GM12878 (cell line): ENCODE data around the gene KRT6B. TPM values are rescaled to one million over a fixed set of nuclear protein-coding genes. Genes with fewer than 3 reads are reported as not detected.

Experiments used
- ATAC-seq: fragments of 200-7000 bp; cut with Tn5 transposase; 3 replicates; pipeline ENCODE4 v1.9.1; 2020; ENCODE audit warnings: mild to moderate bottlenecking, moderate library complexity
- BruUV-seq: library from RNA; stranded (reverse); fragments of 400-500 nt; replicated peaks from 2 replicates; lab custom pipeline; 2021; lab: Mats Ljungman, UMichigan
- CTCF ChIA-PET: fragments of 300-600 bp; sonication (Branson Sonifier 250); formaldehyde crosslinking; extraction: SDS; loops from one replicate; lab custom pipeline; 2021; ENCODE audit warnings: inconsistent platforms; lab: Yijun Ruan, JAX
- POLR2A ChIA-PET: fragments of 350-600 bp; formaldehyde crosslinking; extraction: SDS; loops from one replicate; lab custom pipeline; 2021; ENCODE audit warnings: inconsistent platforms; lab: Charles Lee
- RAD21 ChIA-PET: fragments of 300-600 bp; sonication (Branson Sonifier 250); formaldehyde crosslinking; loops from one replicate; lab custom pipeline; 2023; ENCODE audit warnings: antibody characterized with exemption; ENCODE audit not compliant: unreplicated experiment; lab: Charles Lee
- SMC1A ChIA-PET: fragments of 300-600 bp; sonication (Branson Sonifier 250); formaldehyde crosslinking; loops from one replicate; lab custom pipeline; 2023; ENCODE audit not compliant: unreplicated experiment, uncharacterized antibody; lab: Charles Lee
- DNase-seq: peaks from one replicate; pipeline ENCODE4 v3.0.0-alpha.2; 2011; ENCODE audit warnings: low read depth, low spot score
- FAIRE-seq: peaks from 3 replicates; lab custom pipeline; 2011; peaks lifted over from hg19 to GRCh38; lab: Jason Lieb, UNC
- H2AFZ ChIP-seq: 2 replicates; pipeline ENCODE4 v1.6.0; 2011; ENCODE audit warnings: low read depth, low read length, control low read depth; ENCODE audit not compliant: control insufficient read depth
- H3K27ac ChIP-seq: 2 replicates; pipeline ENCODE4 v1.5.1; 2011; ENCODE audit warnings: control low read depth; ENCODE audit not compliant: control insufficient read depth, insufficient read depth
- H3K27me3 ChIP-seq, 2 experiments: replicated peaks in 1 of 2; 2 replicates each; pipeline versions ENCODE4 v1.6.0 to v1.6.1; 2011; ENCODE audit warnings: low read length in 1 of 2; ENCODE audit not compliant: control insufficient read depth in 2 of 2, insufficient read depth in 2 of 2
- H3K36me3 ChIP-seq, 2 experiments: 2 replicates each; pipeline ENCODE4 v1.5.1; 2011; ENCODE audit warnings: low read length in 1 of 2; ENCODE audit not compliant: control insufficient read depth in 2 of 2, insufficient read depth in 2 of 2
- H3K4me1 ChIP-seq: 2 replicates; pipeline ENCODE4 v1.6.1; 2011; ENCODE audit warnings: mild to moderate bottlenecking, low read length, moderate library complexity, mixed read lengths; ENCODE audit not compliant: control insufficient read depth, insufficient read depth
- H3K4me2 ChIP-seq: 2 replicates; pipeline ENCODE4 v1.6.0; 2011; ENCODE audit warnings: control low read depth; ENCODE audit not compliant: control insufficient read depth, insufficient read depth
- H3K4me3 ChIP-seq: fragments of 200-600 bp; sonication (generic); 2 replicates; pipeline ENCODE4 v1.5.1; 2016
- H3K79me2 ChIP-seq: 2 replicates; pipeline ENCODE4 v1.6.0; 2011; ENCODE audit warnings: low read length; ENCODE audit not compliant: control insufficient read depth, insufficient read depth
- H3K9ac ChIP-seq: 2 replicates; pipeline ENCODE4 v1.8.0; 2011; ENCODE audit warnings: low read length, control low read depth, mixed read lengths; ENCODE audit not compliant: control insufficient read depth, insufficient read depth
- H3K9me3 ChIP-seq: replicated peaks from 3 replicates; pipeline ENCODE4 v1.5.1; 2011; ENCODE audit warnings: mild to moderate bottlenecking, low read length; ENCODE audit not compliant: control insufficient read depth, insufficient read depth
- H4K20me1 ChIP-seq: 2 replicates; pipeline ENCODE4 v1.6.0; 2011; ENCODE audit not compliant: control insufficient read depth, insufficient read depth
- BACH1 ChIP-seq: fragments of 450-650 bp; IDR thresholded peaks from 2 replicates; pipeline ENCODE4 v1.6.1; 2017; ENCODE audit warnings: mild to moderate bottlenecking, borderline replicate concordance
- BCL11A ChIP-seq: IDR thresholded peaks from 2 replicates; pipeline ENCODE4 v1.6.1; 2011; ENCODE audit warnings: low read depth, low read length
- NBN ChIP-seq: fragments of 450-650 bp; IDR thresholded peaks from 2 replicates; pipeline ENCODE4 v1.6.1; 2016
- POLR2AphosphoS5 ChIP-seq: IDR thresholded peaks from 2 replicates; pipeline ENCODE4 v1.6.1; 2011; ENCODE audit warnings: mild to moderate bottlenecking, low read length, inconsistent platforms
- SP1 ChIP-seq: IDR thresholded peaks from one replicate; pipeline ENCODE4 v1.6.1; 2011; ENCODE audit warnings: low read depth, low read length
- TARDBP ChIP-seq: IDR thresholded peaks from 2 replicates; pipeline ENCODE4 v1.6.1; 2016; ENCODE audit warnings: borderline replicate concordance
- TCF7 ChIP-seq: IDR thresholded peaks from 2 replicates; pipeline ENCODE4 v1.6.1; 2014; ENCODE audit warnings: antibody characterized with exemption, borderline replicate concordance
- ZBED1 ChIP-seq: IDR thresholded peaks from 2 replicates; pipeline ENCODE4 v1.6.1; 2016; ENCODE audit warnings: borderline replicate concordance
- ZNF207 ChIP-seq: fragments of 450-650 bp; IDR thresholded peaks from 2 replicates; pipeline ENCODE4 v1.6.1; 2014; ENCODE audit warnings: antibody characterized with exemption, mild to moderate bottlenecking, borderline replicate concordance
- ZSCAN29 ChIP-seq: fragments of 450-650 bp; IDR thresholded peaks from 2 replicates; pipeline ENCODE4 v1.6.1; 2017; ENCODE audit warnings: mild to moderate bottlenecking, moderate library complexity
- WGBS: methylation state at CpG from one replicate; pipeline ENCODE4 v1.1.6; 2016; ENCODE audit warnings: low lambda C conversion rate; ENCODE audit not compliant: insufficient replicate concordance, insufficient coverage; ENCODE audit errors: missing lambda C conversion rate; 5-methylcytosine and 5-hydroxymethylcytosine counted together
- in situ Hi-C: fragments of 300-500 bp; cut with MboI; formaldehyde crosslinking; loops from 9 replicates; pipeline ENCODE4 v1.14.3; 2018; ENCODE audit warnings: mixed read lengths
- intact Hi-C: fragments of 100-400 bp; cut with micrococcal nuclease; formaldehyde crosslinking; loops from one replicate; pipeline ENCODE4 v1.14.2; 2022; ENCODE audit not compliant: unreplicated experiment
- polyA plus RNA-seq, 11 experiments: library from polyadenylated mRNA; depleted of rRNA in 4 of 11; unstranded in 6 of 11; stranded (reverse) in 5 of 11; fragments of >200 nt; fragmentation: Nextera tagmentation in 4 of 11; fragmentation: Illumina TruSeq in 1 of 11; extraction: Ambion mirVana in 4 of 11; extraction: Trizol in 1 of 11; gene quantifications; 1 replicate in 1 of 11; 2 replicates in 10 of 11; pipeline versions ENCODE4 v1.2.1 to v1.2.3, GENCODE V29; 2011 to 2016; ENCODE audit warnings: inconsistent platforms in 2 of 11, missing spikeins in 2 of 11, low read depth in 1 of 11
- total RNA-seq, 4 experiments: library from RNA; depleted of rRNA in 3 of 4; stranded (reverse); fragments of >200 nt in 3 of 4; fragmentation: Illumina TruSeq in 1 of 4; extraction: Trizol in 1 of 4; gene quantifications; 2 replicates each; pipeline versions ENCODE4 v1.2.1 to v1.2.3, GENCODE V29; 2013 to 2021
- TF ChIP-seq, protein P1 (sequence below): fragments of 450-650 bp; conservative IDR thresholded peaks from 2 replicates; pipeline ENCODE4 v1.6.1; 2017; ENCODE audit warnings: mild to moderate bottlenecking, moderate library complexity
- TF ChIP-seq, protein P2 (sequence below): fragments of 450-650 bp; IDR thresholded peaks from 2 replicates; pipeline ENCODE4 v1.6.1; 2016; ENCODE audit warnings: mild to moderate bottlenecking
- TF ChIP-seq, protein P3 (sequence below): fragments of 450-650 bp; IDR thresholded peaks from 2 replicates; pipeline ENCODE4 v1.6.1; 2017; ENCODE audit warnings: borderline replicate concordance

Gene KRT6B
- total and polyA plus RNA-seq, 10 of the 15 experiments (the other 5 are each of a cell fraction or from before 2014, with no cell fraction given): 0.07 TPM; not detected in 9

DNA sequence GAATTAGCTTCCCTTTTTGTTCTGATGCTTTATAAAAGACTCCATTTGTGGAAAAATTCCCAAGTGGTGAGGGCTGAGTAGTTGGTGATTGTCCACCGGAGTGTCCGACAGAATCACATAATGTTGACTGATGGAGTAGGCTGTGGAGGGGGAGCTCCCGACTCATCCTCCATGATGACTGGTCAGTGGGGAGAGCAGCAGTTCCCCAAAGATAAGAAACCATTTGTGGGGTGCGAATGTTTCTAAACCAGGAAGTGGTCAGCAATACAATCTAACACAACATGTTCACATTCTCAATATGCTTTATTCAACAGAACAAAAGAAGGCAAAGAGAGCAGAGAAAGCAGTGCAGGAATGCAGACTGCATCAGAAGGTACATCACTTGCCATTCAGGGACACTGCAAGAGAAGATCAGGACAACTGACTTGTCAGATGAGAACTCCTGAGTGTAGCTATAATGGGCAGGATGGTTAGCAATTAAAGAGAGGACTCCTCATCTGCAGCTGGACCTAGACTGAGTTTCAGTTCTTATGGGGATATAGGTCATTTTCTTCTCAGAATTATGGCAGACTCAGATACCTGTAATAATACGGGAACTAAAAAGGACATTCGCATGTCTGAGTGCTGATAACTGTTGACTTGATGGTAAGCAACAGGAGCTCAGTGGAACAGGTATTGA, 5.4 kb downstream of the KRT6B start (continued):
- TF ChIP-seq, protein P1, sequence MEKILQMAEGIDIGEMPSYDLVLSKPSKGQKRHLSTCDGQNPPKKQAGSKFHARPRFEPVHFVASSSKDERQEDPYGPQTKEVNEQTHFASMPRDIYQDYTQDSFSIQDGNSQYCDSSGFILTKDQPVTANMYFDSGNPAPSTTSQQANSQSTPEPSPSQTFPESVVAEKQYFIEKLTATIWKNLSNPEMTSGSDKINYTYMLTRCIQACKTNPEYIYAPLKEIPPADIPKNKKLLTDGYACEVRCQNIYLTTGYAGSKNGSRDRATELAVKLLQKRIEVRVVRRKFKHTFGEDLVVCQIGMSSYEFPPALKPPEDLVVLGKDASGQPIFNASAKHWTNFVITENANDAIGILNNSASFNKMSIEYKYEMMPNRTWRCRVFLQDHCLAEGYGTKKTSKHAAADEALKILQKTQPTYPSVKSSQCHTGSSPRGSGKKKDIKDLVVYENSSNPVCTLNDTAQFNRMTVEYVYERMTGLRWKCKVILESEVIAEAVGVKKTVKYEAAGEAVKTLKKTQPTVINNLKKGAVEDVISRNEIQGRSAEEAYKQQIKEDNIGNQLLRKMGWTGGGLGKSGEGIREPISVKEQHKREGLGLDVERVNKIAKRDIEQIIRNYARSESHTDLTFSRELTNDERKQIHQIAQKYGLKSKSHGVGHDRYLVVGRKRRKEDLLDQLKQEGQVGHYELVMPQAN: no peak
- TF ChIP-seq ZNF207: no peak
- no peak for TF ChIP-seq TARDBP
- TF ChIP-seq, protein P2, sequence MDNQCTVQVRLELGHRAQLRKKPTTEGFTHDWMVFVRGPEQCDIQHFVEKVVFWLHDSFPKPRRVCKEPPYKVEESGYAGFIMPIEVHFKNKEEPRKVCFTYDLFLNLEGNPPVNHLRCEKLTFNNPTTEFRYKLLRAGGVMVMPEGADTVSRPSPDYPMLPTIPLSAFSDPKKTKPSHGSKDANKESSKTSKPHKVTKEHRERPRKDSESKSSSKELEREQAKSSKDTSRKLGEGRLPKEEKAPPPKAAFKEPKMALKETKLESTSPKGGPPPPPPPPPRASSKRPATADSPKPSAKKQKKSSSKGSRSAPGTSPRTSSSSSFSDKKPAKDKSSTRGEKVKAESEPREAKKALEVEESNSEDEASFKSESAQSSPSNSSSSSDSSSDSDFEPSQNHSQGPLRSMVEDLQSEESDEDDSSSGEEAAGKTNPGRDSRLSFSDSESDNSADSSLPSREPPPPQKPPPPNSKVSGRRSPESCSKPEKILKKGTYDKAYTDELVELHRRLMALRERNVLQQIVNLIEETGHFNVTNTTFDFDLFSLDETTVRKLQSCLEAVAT: no peak

DNA sequence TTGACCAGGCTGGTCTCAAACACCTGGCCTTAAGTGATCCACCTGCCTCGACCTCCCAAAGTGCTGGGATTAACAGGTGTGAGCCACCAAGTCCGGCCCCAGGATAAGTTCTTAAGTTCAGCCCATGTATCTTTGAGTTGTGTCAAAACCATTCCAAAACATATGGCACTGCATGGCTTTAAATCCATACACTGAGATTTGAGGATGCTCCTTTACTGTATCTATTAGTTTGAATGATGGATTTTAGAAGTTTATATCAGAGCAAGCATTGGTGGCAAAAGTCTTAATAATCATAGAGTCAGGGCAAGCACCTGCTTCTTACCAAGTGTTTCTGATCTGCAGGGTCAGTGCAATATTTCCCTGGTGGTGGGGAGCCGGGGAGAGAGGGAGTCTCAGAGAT, 6.1 kb downstream of the KRT6B start:
- ChIA-PET POLR2A (no interaction called here), SMC1A (interaction anchor here (1.6 kb wide), 1 partner anchor 15 kb away, joined by 3 read pairs; no protein-coding TSS in a partner anchor), CTCF (no interaction called here), RAD21 (no interaction called here)
- ATAC-seq: no peak
- TF ChIP-seq BACH1: no peak
- no peak for TF ChIP-seq POLR2AphosphoS5
- TF ChIP-seq ZSCAN29: no peak
- TF ChIP-seq NBN: no peak
- TF ChIP-seq, protein P3, sequence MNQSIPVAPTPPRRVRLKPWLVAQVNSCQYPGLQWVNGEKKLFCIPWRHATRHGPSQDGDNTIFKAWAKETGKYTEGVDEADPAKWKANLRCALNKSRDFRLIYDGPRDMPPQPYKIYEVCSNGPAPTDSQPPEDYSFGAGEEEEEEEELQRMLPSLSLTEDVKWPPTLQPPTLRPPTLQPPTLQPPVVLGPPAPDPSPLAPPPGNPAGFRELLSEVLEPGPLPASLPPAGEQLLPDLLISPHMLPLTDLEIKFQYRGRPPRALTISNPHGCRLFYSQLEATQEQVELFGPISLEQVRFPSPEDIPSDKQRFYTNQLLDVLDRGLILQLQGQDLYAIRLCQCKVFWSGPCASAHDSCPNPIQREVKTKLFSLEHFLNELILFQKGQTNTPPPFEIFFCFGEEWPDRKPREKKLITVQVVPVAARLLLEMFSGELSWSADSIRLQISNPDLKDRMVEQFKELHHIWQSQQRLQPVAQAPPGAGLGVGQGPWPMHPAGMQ: no peak
- TF ChIP-seq SP1: no peak
- TF ChIP-seq BCL11A: no peak
- no peak for TF ChIP-seq ZBED1
- TF ChIP-seq TCF7: no peak
- 0% methylated on average over 3 of the region's 3 CpGs for WGBS
- H3K9ac ChIP-seq: no peak overlapping the region
- no TSS peak for BruUV-seq
- no peaks in the 10 kb centered on the region for H3K36me3 ChIP-seq
- peaks cover 4 to 11% of the 10 kb centered on the region in 2 experiments for H3K27me3 ChIP-seq
- no peak overlapping the region for H3K4me3 ChIP-seq
- H2AFZ ChIP-seq: no peak overlapping the region
- no peaks in the 10 kb centered on the region for H4K20me1 ChIP-seq
- no peaks in the 10 kb centered on the region for H3K9me3 ChIP-seq
- no peak overlapping the region for H3K27ac ChIP-seq
- no peaks in the 10 kb centered on the region for H3K79me2 ChIP-seq
- intact Hi-C loops (no loop called here), in situ Hi-C loops (no loop called here)
- H3K4me2 ChIP-seq: no peak overlapping the region
- FAIRE-seq: no peak
- no peaks in the 10 kb centered on the region for H3K4me1 ChIP-seq
- no peak for DNase-seq
